ENCODE data around the gene ATP6V0D1.

ATP6V0D1 gene

DNA sequence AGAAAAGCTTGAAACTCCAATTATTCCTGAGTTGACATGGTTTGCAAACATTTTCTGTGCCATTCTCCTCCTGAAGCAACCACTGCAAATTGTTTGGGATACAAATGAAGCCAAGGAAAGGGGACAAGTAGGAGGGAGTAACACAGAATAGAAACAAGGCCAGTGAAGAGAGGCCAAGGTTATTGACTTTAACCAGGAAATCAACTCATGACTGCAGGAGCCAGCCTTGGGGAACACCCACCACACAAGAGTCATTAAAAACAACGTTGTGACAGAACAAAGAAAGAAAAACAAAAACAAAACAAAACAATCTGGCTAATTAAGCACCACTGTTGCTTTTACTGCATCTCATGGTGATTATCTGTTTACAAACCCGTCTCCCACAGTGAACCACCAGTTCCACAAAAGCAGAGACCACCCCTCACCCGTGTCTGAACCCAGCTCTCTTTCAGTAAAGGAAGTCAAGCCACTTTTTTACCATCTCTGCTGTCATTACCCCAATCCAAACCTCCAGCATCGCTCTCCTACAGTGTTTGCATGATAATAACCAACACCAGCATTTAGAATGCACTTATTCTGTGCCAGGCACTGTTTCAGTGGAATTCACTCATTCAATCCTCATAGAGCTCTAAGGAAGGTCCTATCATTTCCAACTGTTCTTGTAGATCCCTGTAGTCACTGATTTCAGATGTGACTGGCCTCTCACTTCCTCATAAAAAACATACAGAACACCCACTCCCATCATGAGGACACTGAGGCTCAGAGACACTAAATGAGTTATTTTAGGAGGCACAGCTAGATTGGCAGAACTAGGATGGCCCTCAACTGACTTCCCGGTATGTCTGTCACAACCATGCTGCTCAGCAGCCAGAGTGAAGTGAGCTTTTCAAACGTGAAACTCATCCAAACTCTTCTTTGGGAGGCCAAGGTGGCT, 66.7 kb downstream of the ATP6V0D1 start:
- no peak overlapping the region for H3K27ac ChIP-seq

DNA sequence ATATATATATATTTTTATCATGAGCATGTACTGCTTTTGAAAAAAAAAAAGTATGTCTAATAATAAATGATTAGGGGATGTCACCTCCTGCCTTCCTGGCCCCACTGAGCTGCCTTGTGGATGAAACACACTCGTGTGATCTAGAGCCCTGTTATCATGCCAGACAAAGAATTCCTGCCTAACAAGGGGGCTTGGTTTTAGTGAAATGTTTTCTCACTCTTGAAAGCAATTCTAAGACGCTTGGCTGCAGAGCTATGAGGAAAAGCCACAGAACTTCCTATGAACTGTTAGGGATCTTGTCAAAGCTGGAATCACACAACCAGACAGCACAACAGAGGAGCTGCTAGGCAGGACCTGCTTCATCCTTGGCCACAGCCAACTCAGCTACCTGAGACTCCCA, 68.7 kb downstream of the ATP6V0D1 start:
- H3K27ac ChIP-seq: no peak overlapping the region
- H3K4me3 ChIP-seq (ENCODE audit: low read depth in 1 of 2, low read length in 1 of 2): no peak overlapping the region
- H3K36me3 ChIP-seq: no peaks in the 10 kb centered on the region
- H3K9me3 ChIP-seq: no peaks in the 10 kb centered on the region
- peaks cover 10 to 11% of the 10 kb centered on the region in 2 experiments for H3K4me1 ChIP-seq (ENCODE audit: control insufficient read depth in 1 of 2, insufficient read depth in 1 of 2, low read depth in 1 of 2, low read length in 1 of 2)
- peaks cover 35% of the 10 kb centered on the region for H3K27me3 ChIP-seq
- TF ChIP-seq, protein P1, sequence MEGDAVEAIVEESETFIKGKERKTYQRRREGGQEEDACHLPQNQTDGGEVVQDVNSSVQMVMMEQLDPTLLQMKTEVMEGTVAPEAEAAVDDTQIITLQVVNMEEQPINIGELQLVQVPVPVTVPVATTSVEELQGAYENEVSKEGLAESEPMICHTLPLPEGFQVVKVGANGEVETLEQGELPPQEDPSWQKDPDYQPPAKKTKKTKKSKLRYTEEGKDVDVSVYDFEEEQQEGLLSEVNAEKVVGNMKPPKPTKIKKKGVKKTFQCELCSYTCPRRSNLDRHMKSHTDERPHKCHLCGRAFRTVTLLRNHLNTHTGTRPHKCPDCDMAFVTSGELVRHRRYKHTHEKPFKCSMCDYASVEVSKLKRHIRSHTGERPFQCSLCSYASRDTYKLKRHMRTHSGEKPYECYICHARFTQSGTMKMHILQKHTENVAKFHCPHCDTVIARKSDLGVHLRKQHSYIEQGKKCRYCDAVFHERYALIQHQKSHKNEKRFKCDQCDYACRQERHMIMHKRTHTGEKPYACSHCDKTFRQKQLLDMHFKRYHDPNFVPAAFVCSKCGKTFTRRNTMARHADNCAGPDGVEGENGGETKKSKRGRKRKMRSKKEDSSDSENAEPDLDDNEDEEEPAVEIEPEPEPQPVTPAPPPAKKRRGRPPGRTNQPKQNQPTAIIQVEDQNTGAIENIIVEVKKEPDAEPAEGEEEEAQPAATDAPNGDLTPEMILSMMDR (IDR thresholded peaks at IDR 0.05): no peak

More for the DNA sequence above, 66.7 kb downstream of the ATP6V0D1 start:
- TF ChIP-seq, protein P1 (IDR thresholded peaks at IDR 0.05): no peak
- Histone ChIP-seq H3K36me3 (no peaks in the 10 kb centered on the region), H3K9me3 (no peaks in the 10 kb centered on the region), H3K27me3 (peaks cover 50% of the 10 kb centered on the region), H3K4me1 (ENCODE audit: control insufficient read depth in 1 of 2, insufficient read depth in 1 of 2, low read depth in 1 of 2, low read length in 1 of 2) (peaks cover 10 to 11% of the 10 kb centered on the region in 2 experiments), H3K4me3 (ENCODE audit: low read depth in 1 of 2, low read length in 1 of 2) (no peak overlapping the region)

DNA sequence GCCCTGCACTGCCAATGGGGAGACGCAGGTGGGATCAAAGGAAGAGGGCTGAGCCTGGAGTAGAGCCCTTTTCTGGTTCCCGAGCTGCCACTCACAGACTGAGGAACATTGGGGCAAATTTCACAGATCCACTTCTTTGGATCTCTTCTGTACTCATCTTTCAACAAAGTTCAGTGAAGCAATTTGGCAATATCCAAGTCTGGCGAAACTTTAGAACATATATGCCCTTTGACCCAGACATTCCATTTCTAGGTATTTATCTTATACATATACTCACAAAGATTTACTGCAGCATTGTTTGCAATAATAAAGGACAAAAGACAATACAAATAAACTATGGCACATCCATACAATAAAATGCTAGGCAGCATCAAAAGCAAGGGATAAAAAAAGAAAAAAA, 69.6 kb downstream of the ATP6V0D1 start:
- Histone ChIP-seq H3K36me3 (no peaks in the 10 kb centered on the region), H3K27me3 (peaks cover 25% of the 10 kb centered on the region), H3K4me1 (ENCODE audit: control insufficient read depth in 1 of 2, insufficient read depth in 1 of 2, low read depth in 1 of 2, low read length in 1 of 2) (peaks cover 5 to 7% of the 10 kb centered on the region in 2 experiments), H3K27ac (no peak overlapping the region), H3K4me3 (ENCODE audit: low read depth in 1 of 2, low read length in 1 of 2) (no peak overlapping the region), H3K9me3 (no peaks in the 10 kb centered on the region)
- TF ChIP-seq, protein P1 (IDR thresholded peaks at IDR 0.05): no peak

DNA sequence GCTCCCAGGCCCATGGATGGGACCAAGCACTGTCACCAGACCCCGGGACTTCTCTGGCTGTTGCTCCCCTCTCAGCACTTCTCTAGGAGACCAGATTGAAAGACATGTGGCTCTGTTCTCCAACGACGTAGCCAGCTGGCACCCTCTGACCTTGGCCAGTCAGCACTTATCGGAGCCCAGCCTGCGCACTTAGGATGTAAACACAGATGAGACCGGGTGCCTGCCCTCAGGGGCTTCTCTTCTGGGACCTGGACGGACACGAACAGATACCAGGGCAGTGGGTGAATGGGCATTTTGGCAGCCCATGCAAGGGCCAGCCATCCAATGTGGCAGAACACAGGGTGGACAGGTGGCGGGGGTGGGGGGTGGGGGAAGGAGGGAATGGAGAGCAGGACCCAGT, 71.3 kb downstream of the ATP6V0D1 start:
- TF ChIP-seq, protein P1 (IDR thresholded peaks at IDR 0.05): no peak
- no peak overlapping the region for H3K27ac ChIP-seq

DNA sequence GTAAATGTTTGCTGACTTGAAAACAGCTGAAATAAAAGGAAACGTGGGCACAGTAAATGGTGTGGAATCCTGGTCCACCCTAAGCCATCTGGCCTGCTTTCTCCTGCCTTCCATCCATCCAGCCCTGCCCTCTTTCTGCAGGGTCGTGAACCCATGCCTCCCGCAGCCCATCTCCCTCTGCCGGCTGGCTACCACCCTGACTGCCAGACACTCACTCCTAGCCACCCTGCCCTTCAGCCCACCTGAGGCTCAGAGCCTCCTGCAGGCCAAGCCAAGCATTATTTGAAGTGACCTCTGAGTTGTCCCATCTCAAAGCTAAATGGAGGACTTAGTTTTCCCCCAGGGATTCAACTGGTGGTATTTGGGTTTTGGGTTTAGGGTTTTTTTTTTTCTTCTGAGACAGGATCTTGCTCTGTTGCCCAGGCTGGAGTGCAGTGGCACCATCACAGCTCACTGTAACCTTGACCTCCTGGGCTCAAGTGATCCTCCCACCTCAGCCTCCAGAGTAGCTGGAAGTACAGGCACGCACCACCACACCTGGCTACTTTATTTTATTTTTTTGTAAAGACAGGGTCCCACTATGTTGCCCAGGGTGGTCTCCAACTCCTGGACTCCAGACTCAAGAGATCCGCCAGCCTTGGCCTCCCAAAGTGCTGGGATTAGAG, 73.0 kb downstream of the ATP6V0D1 start:
- no peak overlapping the region for H3K27ac ChIP-seq
- no peaks in the 10 kb centered on the region for H3K4me1 ChIP-seq (ENCODE audit: control insufficient read depth in 1 of 2, insufficient read depth in 1 of 2, low read depth in 1 of 2, low read length in 1 of 2)

More for the DNA sequence above, 71.3 kb downstream of the ATP6V0D1 start:
- H3K36me3 ChIP-seq: no peaks in the 10 kb centered on the region
- H3K4me3 ChIP-seq (ENCODE audit: low read depth in 1 of 2, low read length in 1 of 2): no peak overlapping the region
- no peaks in the 10 kb centered on the region for H3K9me3 ChIP-seq
- peaks cover 8% of the 10 kb centered on the region for H3K27me3 ChIP-seq
- no peaks in the 10 kb centered on the region for H3K4me1 ChIP-seq (ENCODE audit: control insufficient read depth in 1 of 2, insufficient read depth in 1 of 2, low read depth in 1 of 2, low read length in 1 of 2)

More for the DNA sequence above, 73.0 kb downstream of the ATP6V0D1 start:
- Histone ChIP-seq H3K4me3 (ENCODE audit: low read depth in 1 of 2, low read length in 1 of 2) (no peak overlapping the region), H3K27me3 (no peaks in the 10 kb centered on the region), H3K36me3 (no peaks in the 10 kb centered on the region), H3K9me3 (no peaks in the 10 kb centered on the region)
- TF ChIP-seq, protein P1 (IDR thresholded peaks at IDR 0.05): no peak
